NCI-H1105 treated with DMSO at 0.1 percent for 48 hours (cell line): ENCODE measurements around the gene FAM237A.

Experiments used
- DNase-seq: peaks from one replicate; lab custom pipeline; 2025; lab: John Stamatoyannopoulos, UW

FAM237A gene

DNA sequence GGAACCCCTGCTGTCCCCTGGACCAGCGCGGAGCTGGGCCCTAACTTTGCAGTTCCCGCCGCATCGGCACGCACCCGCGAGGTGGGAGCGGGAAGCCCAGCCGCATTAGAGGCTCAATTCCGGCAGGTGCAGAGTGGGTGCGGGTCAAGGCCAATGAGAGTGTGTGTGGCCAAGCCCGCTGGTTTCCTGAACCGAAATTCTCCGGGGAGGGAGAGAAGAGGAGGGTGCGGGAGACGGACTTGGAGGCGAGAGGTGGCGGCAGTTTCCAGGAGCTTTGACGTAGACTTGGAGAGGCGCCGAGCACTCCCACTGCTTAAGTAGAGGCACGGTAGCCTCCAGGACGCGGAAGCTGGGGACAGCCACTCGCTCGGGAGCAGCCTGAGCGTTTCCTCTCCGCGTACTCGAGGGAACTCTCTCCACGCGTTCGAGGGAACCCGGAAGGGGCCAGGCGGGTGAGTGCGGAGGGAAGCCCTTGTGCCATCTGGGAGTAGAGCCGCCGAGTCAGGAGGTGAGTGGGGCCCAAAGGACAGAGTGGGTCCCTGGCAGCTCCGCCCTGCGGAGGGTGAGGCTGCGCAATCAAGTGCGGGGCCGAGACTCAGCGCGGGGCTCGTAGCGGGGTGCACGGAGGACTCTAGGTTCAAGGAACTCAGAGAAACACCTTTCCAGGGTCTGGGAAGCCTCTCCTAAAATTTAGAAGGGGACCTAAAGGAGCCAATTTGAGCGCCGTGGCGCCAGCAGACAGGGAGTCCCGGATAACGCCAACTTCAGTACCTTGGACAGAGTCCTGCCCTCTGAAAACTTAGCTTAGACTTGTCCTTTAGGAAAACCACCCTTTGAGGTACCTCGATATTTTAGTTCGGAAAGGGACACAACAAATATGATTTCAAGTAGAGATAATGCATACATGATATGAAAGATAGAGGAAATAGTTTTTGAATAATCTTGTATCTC lies at the start of gene FAM237A:
TSS of gene FAM237A (plus strand) at position 413 of the 951 bp plus-strand sequence. CDS start 1,750 bp downstream, outside the sequence.
- DNase-seq, result no peak

- no peak for DNase-seq
These were observed 44.5 kb upstream of the FAM237A start for GRCh38 chr2:206597717-206598218.

DNA sequence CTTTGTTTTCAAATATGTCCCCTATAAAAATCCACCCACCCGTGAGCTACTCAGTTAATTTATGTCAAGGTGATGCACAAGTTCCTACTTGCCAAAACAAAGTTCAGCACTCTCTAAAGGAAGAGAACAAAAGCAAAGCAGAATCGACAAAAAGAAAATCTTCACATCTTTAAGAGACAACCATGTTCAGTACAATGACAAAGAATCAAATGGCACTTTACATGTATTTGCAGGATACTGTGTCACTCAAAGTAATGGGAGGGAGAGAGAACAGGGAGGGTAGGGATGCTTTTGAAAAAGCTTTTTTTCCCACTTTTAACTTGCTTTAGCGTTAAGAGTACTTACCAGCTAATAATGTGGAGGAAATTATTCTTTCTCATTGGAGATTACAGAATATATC lies 39.0 kb upstream of the FAM237A start:
- peak; percentile 6 for DNase-seq

DNA sequence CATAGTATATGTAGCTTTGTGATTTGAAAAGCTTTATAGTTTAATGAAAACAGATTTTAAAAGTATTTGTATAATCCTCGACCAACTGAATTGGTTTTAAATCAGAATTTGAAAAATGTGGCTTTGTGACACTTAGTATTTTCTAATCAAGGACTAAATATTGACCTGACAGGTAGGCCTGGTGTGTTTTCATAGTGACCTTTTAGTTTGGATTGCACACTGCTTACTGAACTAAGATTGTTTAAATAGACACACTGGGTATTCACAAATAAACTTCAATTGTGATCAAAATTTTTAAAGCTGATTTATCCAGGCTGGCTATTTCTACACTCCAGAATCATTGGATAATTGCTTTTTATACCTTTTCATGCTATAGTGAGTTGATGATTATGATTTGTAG lies 31.8 kb upstream of the FAM237A start:
- DNase-seq, result no peak

- DNase-seq, result no peak
These were observed 31.1 kb upstream of the FAM237A start for GRCh38 chr2:206611191-206611590.

DNA sequence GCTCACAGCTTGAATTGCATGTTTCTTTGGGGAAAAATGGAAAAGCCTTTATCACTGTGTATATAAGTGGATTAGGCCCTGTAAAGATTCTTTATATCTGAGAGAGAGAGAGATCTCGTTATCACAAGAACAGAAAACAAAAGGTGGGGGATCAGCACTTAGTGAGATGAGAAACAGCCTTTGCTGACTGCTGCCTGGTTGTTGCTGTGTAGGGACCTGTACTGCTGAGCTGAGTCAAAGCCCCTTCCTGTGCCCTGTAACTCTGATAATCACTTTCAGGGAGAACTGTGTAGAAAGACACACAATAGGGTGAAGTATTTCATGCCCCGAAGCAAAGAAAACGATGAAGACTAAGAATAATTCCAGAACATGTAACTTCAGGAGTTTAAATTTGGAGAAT lies 30.6 kb upstream of the FAM237A start:
- DNase-seq, result no peak

- no peak for DNase-seq
These were observed 27.5 kb upstream of the FAM237A start for GRCh38 chr2:206614811-206615210.

GRCh38 chr2:206615417-206616089 lies 26.7 kb upstream of the FAM237A start:
- no peak for DNase-seq

- DNase-seq, result no peak
These were observed 26.1 kb upstream of the FAM237A start for GRCh38 chr2:206616151-206616550.

- DNase-seq, result no peak
These were observed 23.3 kb upstream of the FAM237A start for GRCh38 chr2:206619011-206619410.

DNA sequence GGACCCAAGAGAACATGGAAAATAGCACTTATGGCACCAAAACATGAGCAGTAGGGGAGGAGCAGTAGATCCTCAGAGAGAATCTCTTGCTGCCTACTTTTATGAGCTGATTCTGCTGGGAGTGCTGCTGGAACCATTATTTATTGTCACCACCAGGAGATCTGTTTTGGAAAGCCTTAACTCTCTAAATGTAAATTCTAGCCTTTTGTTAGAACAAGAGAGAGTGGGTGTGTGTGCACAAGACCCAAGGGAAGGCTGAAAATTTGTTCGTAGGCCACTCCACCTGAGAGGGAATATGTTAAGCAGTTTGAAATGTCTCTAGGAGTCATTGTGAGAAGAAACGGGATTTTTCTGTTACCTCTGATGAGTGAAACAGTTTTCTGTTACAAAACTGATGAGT lies 16.2 kb upstream of the FAM237A start:
- no peak for DNase-seq

GRCh38 chr2:206627632-206628031 lies 14.7 kb upstream of the FAM237A start:
- DNase-seq, result no peak

DNA sequence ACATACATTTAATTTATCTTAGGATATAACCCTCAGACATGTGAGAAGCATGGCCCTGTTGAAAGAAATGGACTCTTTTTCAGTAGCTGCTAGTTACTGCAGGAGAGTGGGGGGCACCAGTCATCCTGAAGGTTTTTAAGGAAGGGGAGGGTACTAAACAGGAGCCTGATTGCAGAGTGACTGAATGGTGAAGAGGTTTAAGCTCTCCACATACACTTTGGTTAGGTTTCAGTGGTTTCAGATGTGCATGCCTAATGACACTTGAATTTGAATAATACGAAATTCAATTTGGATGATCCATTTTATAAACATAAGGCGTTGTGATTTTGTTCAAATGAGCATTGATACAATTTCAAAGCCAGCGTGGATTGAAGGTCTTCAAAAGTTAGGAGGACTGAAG lies 10.9 kb upstream of the FAM237A start:
- DNase-seq, result no peak

GRCh38 chr2:206635015-206635414 lies 7.3 kb upstream of the FAM237A start:
- DNase-seq, result no peak

DNA sequence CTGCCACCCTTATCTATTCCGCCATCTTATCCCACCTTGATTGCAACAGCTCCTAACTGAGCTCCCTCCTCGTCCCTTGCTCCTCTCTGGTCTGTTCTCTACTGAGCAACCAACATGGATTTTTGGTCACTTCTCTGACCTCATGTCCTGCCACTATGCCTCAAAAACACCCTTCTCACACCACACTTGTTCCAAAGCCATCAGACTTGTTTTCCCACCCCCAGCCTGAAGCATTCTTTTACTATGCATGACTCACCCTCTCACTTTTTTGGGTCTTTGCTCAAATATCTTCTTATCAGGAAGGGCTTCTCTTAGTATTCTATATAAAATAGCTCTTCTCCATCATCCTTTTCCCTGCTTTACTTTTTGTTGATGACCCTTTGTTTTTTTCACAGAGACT lies 2.7 kb upstream of the FAM237A start:
- no peak for DNase-seq

DNA sequence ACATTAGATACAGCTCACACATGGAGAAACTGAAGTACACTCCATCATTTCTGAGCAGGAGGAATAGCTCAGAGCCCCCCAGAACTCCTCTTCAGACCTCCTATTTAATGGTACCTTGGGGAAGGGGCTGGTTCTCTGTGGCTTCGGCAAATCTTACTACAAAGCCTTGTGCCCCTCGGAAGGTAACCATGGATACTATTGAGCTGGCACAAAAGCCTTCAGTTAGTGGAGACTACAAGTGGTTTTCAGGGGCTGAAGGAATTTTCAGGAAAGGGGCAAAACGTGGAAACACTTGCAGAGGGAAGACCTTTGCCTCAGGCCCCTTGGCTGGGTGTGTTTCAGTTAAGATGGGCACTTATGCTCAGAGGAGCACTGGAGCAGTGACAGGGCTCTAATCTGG lies 1.1 kb upstream of the FAM237A start:
- DNase-seq, result no peak

DNA sequence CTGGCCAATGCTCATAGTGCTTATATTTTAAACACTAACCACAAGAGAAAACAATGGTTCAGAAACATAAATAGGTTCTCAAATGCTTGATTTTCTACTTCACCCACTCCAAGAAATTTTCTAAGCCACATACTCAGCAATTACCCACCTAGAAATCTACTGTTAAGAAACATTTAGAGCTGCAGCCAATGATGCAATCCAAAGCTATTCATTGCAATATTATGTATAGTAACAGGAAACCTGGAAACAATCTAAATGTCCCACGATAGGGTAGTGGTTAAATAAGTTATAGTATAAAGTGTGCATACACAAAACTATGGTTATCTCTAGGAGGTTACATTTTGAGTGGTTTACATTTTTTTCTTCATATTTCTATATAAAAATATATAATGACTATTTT lies 5.7 kb downstream of the FAM237A start:
- no peak for DNase-seq

- no peak for DNase-seq
These were observed 14.8 kb downstream of the FAM237A start for GRCh38 chr2:206657087-206657486.

GRCh38 chr2:206665251-206665650 lies 23.0 kb downstream of the FAM237A start:
- DNase-seq, result no peak

DNA sequence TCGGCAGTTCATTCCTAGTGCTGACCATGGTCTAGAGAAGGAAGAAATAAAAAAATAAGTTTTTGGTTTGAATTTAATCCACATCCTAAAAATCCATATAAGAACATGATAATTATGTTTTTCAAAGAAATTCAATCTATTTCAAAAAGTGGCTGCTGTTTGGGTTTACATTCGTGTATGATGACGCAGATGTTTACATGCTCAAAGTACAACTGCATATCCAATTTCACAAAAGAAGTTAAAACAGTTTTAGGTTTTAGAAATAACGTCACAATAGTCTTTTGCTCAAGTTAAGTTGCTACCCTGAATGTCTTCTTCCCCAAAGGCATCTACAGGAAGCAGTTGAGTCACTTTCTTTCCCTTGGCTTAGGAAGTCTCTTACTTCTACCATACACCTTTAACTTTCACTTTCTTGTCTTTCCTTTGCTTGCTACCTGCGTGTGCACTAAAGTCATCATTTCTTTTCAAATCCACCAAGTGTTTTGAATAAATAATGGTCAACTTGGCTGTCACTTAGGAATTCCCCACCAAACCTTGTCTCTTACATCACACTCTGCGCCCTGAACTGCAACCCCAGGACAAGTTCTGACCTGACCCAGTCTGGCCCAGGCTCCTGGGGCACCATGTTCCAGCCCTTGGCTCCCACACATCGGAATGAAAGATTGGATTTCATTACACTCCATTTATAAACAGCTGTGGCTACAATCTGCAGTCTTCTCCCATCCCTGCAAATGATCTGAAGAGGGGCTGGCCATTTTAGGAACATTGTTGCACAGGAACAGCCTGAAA lies 28.4 kb downstream of the FAM237A start:
- no peak for DNase-seq

DNA sequence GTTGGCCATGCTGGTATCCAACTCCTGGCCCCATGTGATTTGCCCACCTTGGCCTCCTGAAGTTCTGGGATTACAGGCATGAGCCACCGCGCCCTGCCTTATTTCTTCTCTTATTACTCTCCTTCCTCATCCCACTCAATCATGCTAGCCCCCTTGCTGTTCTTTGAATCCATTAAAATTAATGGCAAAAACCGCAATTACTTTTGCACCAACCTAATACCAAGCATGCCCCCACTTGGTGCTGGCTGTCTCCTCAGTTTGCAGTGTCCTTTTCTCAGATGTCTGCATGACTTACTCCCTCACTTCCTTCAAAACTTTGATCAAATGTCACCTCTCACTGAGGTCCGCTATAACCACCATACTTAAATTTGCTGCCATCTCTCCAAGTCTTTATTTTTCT lies 41.3 kb downstream of the FAM237A start:
- no peak for DNase-seq

DNA sequence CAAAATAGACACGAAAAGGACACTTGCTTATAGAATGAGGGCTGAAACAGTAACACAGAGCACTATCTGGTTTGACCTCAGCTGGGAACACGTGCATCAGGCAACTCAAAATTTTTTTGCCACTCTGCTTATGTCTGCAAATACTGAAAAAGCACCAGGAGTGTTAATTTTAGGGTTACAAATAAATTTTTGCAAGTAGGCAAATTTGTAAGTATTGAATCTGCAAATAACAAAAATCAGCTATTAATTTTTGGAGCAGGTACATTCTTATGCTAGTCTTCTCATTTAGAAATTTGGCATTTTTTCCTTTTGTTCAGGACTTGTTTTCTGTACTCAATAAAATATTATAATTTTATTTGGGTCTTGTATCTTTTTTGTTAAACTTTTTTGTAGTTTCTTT lies 46.2 kb downstream of the FAM237A start:
- no peak for DNase-seq
